H1 (cell line): ENCODE measurements around the gene APLN. TPM values are rescaled to one million over a fixed set of nuclear protein-coding genes. Genes with fewer than 3 reads are reported as not detected.

ENCODE experiments used
- KDM1A ChIP-seq: fragments of 200-600, 300-600 bp; sonication (generic); IDR thresholded peaks from 2 replicates; pipeline ENCODE4 v1.7.1; 2016; ENCODE audit warnings: mild to moderate bottlenecking, low read length, borderline replicate concordance
- NANOG ChIP-seq: IDR thresholded peaks from 2 replicates; pipeline ENCODE4 v1.6.1; 2011; ENCODE audit warnings: low read length, low read depth, mild to moderate bottlenecking, inconsistent platforms; ENCODE audit not compliant: insufficient read depth, poor library complexity, severe bottlenecking
- RAD21 ChIP-seq, 2 experiments: IDR thresholded peaks in 1 of 2; conservative IDR thresholded peaks in 1 of 2; 2 replicates each; pipeline ENCODE4 v1.6.1; 2011; ENCODE audit warnings: low read depth in 2 of 2, low read length in 2 of 2, improper control_type of control experiment in 1 of 2, inconsistent platforms in 1 of 2, mild to moderate bottlenecking in 1 of 2, moderate library complexity in 1 of 2
- SIX5 ChIP-seq: IDR thresholded peaks from 2 replicates; pipeline ENCODE4 v1.6.1; 2011; ENCODE audit warnings: mild to moderate bottlenecking, low read depth, low read length
- TAF7 ChIP-seq: optimal IDR thresholded peaks from 2 replicates; pipeline ENCODE3; 2011; ENCODE audit warnings: low read depth, mild to moderate bottlenecking, inconsistent platforms, low read length, moderate library complexity, borderline replicate concordance
- polyA plus RNA-seq, 7 experiments: library from polyadenylated mRNA; depleted of rRNA in 3 of 7; stranded (reverse) in 5 of 7; unstranded in 2 of 7; fragments of >200 nt in 5 of 7; fragments of 200-250 nt in 2 of 7; gene quantifications; 1 replicate in 5 of 7; 2 replicates in 1 of 7; 4 replicates in 1 of 7; pipeline versions ENCODE4 v1.2.1 to v1.2.3, GENCODE V29; 2011 to 2013; ENCODE audit warnings: missing spikeins in 2 of 7, mixed read lengths in 2 of 7
- total RNA-seq: library from RNA; stranded (reverse); fragmentation: NEBNext Ultra II Directional; extraction: Animal tissue kit (Norgen Biotek cat#: 25700); gene quantifications from 2 replicates; pipeline ENCODE4 v1.2.1, GENCODE V29; 2021
- TF ChIP-seq, protein P1 (sequence below): fragments of 300-600 bp; sonication (generic); IDR thresholded peaks from 2 replicates; pipeline ENCODE4 v1.7.1; 2012; ENCODE audit warnings: low read length, moderate library complexity, mild to moderate bottlenecking, inconsistent platforms; ENCODE audit not compliant: insufficient replicate concordance

APLN gene
- total and polyA plus RNA-seq, 2 of the 8 experiments (the other 6 are each of a cell fraction or from before 2014, with no cell fraction given) = 1.1 to 1.8 TPM

DNA sequence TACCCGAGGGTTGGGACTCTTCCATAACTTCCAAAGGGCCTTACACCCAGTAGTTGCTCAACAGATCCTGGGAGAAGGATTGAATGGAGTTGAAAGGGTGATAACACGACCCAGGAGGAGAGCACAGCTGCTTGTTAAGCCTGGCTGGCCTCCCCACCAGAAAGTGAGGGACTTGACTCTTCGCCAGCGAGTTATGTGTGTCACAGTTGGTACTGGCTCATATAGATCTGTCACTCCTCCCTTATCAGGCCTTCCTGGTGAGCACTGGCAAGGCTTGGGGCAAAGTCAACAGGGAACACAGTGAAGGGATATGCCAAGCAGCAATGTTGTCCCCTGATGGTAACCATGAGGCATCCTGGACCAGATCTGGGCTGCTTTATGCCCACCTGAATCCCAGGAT is 35.8 kb downstream of the APLN start (continued):
- TF ChIP-seq, protein P1, sequence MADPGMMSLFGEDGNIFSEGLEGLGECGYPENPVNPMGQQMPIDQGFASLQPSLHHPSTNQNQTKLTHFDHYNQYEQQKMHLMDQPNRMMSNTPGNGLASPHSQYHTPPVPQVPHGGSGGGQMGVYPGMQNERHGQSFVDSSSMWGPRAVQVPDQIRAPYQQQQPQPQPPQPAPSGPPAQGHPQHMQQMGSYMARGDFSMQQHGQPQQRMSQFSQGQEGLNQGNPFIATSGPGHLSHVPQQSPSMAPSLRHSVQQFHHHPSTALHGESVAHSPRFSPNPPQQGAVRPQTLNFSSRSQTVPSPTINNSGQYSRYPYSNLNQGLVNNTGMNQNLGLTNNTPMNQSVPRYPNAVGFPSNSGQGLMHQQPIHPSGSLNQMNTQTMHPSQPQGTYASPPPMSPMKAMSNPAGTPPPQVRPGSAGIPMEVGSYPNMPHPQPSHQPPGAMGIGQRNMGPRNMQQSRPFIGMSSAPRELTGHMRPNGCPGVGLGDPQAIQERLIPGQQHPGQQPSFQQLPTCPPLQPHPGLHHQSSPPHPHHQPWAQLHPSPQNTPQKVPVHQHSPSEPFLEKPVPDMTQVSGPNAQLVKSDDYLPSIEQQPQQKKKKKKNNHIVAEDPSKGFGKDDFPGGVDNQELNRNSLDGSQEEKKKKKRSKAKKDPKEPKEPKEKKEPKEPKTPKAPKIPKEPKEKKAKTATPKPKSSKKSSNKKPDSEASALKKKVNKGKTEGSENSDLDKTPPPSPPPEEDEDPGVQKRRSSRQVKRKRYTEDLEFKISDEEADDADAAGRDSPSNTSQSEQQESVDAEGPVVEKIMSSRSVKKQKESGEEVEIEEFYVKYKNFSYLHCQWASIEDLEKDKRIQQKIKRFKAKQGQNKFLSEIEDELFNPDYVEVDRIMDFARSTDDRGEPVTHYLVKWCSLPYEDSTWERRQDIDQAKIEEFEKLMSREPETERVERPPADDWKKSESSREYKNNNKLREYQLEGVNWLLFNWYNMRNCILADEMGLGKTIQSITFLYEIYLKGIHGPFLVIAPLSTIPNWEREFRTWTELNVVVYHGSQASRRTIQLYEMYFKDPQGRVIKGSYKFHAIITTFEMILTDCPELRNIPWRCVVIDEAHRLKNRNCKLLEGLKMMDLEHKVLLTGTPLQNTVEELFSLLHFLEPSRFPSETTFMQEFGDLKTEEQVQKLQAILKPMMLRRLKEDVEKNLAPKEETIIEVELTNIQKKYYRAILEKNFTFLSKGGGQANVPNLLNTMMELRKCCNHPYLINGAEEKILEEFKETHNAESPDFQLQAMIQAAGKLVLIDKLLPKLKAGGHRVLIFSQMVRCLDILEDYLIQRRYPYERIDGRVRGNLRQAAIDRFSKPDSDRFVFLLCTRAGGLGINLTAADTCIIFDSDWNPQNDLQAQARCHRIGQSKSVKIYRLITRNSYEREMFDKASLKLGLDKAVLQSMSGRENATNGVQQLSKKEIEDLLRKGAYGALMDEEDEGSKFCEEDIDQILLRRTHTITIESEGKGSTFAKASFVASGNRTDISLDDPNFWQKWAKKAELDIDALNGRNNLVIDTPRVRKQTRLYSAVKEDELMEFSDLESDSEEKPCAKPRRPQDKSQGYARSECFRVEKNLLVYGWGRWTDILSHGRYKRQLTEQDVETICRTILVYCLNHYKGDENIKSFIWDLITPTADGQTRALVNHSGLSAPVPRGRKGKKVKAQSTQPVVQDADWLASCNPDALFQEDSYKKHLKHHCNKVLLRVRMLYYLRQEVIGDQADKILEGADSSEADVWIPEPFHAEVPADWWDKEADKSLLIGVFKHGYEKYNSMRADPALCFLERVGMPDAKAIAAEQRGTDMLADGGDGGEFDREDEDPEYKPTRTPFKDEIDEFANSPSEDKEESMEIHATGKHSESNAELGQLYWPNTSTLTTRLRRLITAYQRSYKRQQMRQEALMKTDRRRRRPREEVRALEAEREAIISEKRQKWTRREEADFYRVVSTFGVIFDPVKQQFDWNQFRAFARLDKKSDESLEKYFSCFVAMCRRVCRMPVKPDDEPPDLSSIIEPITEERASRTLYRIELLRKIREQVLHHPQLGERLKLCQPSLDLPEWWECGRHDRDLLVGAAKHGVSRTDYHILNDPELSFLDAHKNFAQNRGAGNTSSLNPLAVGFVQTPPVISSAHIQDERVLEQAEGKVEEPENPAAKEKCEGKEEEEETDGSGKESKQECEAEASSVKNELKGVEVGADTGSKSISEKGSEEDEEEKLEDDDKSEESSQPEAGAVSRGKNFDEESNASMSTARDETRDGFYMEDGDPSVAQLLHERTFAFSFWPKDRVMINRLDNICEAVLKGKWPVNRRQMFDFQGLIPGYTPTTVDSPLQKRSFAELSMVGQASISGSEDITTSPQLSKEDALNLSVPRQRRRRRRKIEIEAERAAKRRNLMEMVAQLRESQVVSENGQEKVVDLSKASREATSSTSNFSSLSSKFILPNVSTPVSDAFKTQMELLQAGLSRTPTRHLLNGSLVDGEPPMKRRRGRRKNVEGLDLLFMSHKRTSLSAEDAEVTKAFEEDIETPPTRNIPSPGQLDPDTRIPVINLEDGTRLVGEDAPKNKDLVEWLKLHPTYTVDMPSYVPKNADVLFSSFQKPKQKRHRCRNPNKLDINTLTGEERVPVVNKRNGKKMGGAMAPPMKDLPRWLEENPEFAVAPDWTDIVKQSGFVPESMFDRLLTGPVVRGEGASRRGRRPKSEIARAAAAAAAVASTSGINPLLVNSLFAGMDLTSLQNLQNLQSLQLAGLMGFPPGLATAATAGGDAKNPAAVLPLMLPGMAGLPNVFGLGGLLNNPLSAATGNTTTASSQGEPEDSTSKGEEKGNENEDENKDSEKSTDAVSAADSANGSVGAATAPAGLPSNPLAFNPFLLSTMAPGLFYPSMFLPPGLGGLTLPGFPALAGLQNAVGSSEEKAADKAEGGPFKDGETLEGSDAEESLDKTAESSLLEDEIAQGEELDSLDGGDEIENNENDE = no peak
- TF ChIP-seq NANOG = no peak
- no peak for TF ChIP-seq SIX5
- TF ChIP-seq KDM1A = no peak
- TF ChIP-seq TAF7 = no peak
- no peak for TF ChIP-seq RAD21 (IDR thresholded peaks at IDR 0.05 in 1 of 2, conservative IDR thresholded peaks at IDR 0.05 in 1 of 2; ENCODE audit: low read depth in 2 of 2, low read length in 2 of 2)
